HG03442 (cell line): ENCODE measurements around the gene UBA6.
"Not testable (repeated sequence)": the region's sequence is repeated elsewhere in the genome, so short reads cannot be mapped to it uniquely, and the experiment has no call there.

Experiments used
- ATAC-seq: cut with Tn5 transposase; IDR thresholded peaks from one replicate; pipeline ENCODE4 v1.9.1; 2021; ENCODE audit warnings: mild to moderate bottlenecking, moderate library complexity; ENCODE audit not compliant: unreplicated experiment

The UBA6 gene

GRCh38 chr4:67714248-67714583 lies 13.3 kb upstream of the UBA6 start:
- peak; percentile 78 for ATAC-seq

DNA sequence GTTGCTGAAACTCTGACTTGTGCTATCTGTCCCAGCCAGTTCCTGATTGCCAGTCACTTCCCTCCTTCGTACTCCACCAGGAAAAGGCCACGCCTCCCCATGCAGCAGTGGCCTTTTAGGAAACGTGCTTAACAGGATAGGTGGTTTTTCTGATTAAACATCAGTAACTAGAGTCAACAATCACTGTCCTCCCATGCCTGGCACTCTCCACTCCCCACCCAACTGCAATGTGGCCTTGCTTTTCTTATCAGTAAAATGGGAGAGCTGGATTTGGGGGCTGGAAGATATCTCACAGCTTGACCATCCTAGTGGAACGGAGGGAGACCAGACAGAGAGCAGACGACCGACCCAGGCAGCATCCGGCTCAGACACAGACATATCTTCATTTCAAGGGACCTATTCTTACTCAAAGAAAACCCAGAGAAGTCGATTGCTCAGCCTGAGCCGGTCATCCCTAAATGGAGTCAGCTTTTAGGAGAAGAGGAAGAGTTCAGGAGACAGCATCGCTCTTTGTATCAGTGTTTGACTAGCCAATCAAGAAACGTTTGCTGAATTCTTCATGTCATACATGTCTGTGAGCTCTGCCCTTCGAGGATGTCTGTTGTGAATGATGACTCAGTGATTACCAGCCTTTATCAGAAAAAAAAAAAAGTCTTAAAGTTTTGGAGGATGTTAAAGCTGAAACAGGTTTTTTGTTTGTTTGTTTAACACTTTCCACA lies 12.7 kb upstream of the UBA6 start:
- ATAC-seq: no peak

- ATAC-seq: no peak
Measured at GRCh38 chr4:67712650-67713528, 11.9 kb upstream of the UBA6 start.

DNA sequence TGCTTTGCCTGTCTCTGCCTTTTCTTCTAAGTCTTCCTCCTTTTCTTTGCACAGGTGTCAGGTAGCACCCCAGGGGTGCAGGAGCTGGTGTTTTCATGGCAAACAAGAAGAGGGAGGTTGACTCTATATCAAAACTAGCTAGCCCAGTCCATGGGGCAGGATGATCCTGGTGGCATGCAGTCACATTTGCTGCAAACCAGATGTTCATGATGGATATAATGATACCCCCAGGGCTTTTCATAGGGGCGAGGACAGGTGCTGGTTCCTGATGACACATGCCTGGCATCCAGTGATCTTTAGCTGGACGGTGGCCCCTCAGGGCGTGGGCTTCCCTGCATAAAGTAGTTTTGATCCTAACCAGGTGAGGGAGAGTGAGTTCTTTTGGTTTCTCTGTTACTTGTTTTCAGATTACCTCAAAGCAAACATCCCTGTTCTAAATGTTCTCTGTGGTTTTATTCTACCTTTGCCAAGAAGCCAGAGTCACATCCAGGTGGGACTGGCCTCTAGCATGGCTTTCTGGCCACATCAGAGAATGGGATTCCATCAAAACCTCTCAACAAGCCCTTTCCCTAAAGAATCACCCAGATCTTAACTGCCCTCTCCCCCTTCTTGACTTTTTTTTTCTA lies 11.2 kb upstream of the UBA6 start:
- no peak for ATAC-seq

DNA sequence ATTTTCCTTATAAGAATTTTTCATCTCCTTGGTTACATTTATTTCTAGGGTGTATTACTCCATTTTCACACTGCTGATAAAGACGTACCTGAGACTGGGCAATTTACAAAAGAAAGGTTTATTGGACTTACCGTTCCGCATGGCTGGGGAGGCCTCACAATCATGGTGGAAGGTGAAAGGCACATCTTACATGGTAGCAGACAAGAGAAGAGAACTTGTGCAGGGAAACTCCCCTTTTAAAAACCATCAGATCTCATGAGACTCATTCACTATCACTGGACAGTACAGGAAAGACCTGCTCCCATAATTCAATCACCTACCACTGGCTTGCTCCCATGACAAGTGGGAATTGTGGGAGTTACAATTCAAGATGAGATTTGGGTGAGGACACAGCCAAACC lies 5.7 kb upstream of the UBA6 start:
- not testable (repeated sequence) for ATAC-seq

GRCh38 chr4:67704843-67705242 lies 3.9 kb upstream of the UBA6 start:
- ATAC-seq: no peak

- no peak for ATAC-seq
Measured at GRCh38 chr4:67702166-67702565, 1.2 kb upstream of the UBA6 start.

DNA sequence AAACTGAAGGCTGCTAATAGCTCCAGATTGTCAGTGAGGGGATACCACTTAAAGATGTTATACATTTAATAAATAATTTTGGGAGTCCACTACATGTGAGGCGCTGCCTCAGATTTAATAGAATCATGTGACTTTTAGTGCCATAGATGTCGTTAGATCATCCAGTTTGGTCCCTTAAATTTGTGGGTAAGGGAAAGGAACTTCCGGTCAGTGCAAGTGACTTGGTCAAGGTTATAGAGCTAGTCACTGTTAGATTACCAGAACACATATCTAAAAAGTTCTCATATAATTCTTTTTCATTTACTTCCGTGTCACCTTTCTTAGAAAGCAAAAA lies 529 bp upstream of the UBA6 start:
- ATAC-seq: no peak

GRCh38 chr4:67700116-67700737 lies 728 bp downstream of the UBA6 start:
- peak; percentile 17 for ATAC-seq

- ATAC-seq: no peak
Measured at GRCh38 chr4:67699603-67700002, 1.4 kb downstream of the UBA6 start.

GRCh38 chr4:67697860-67698687 lies 2.9 kb downstream of the UBA6 start:
- no peak for ATAC-seq

- no peak for ATAC-seq
Measured at GRCh38 chr4:67696061-67696460, 4.9 kb downstream of the UBA6 start.

DNA sequence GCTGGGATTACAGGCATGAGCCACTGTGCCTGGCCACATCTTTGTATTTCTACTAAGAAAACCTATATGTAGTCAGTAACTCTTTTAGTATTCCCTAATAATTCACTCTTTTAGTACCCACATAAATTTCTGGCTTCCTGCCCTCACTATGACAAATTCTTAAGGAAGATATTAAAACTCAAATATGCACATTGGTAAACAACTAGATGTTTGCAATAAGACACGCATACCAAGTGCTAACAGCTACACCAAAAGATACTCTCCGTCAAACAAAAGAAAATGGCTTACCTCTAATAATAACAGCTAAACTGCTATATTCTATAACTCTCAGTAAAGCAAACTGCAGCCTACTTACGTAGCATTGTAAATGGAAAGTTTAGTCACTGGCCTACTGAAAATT lies 6.3 kb downstream of the UBA6 start:
- no peak for ATAC-seq

- ATAC-seq: no peak
Measured at GRCh38 chr4:67691328-67691727, 9.6 kb downstream of the UBA6 start.

DNA sequence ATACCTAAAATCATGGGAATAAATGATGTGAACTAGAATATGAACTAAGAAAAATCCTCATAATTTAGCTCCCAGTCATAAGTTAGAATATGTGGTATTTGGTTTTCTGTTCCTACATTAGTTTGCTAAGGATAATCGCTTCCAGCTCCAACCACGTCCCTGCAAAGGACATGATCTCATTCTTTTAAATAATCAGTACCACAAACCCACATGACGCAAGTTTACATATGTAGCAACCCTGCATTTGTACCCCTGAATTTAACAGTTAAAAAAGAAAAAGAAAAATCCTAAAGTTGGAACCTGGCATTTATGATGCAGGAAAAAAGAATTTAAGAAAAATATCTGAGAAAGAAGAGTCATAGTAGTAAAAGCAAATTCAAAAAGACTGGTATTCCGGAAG lies 13.3 kb downstream of the UBA6 start:
- no peak for ATAC-seq

DNA sequence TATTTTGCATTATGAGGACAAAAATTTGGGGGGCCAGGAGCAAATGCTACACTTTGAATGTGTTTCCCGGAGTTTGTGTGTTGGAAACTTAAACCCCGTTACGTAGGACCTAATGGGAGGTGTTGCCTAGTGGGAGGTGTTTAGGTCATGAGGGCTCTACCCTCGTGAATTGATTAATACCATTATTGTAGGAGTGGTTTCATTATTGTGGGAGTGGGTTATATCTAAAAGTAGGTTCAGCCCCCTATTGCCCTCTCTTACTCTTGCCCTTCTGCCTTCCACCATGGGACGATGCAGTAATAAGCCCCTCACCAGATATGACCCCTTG lies 15.5 kb downstream of the UBA6 start:
- no peak for ATAC-seq

DNA sequence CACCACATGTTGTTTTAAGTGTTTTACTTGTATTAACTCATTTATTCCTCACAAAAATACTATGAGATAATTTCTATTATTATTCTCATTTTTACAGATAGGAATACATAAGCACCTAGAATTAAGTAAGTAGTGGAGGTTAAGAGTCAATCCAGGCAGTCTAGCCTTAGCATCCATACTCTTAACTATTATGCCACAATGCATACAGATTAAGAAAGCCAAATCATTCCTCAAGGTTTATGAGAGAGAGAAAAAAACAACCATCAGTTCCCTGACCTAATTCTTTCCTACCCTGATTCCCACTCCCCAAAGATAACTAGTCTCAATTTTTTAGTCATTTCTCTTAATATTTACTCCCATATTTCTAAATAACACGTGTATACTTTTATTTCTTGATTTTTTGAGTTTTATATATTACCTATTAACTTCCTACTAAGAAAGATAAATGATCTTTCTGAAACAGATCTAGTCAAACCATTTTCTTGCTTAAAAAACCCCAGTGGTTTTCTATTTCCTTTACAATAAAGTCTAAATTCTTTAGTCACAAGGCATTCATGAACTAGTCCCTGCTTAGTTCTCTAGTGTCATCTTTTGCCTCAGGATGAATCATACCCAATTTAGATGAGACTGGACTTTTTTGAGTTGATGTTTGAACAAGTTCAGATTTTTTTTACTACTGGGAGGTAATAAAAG lies 16.0 kb downstream of the UBA6 start:
- no peak for ATAC-seq

- no peak for ATAC-seq
Measured at GRCh38 chr4:67682266-67682665, 18.7 kb downstream of the UBA6 start.

GRCh38 chr4:67680581-67681222 lies 20.3 kb downstream of the UBA6 start:
- ATAC-seq: no peak

DNA sequence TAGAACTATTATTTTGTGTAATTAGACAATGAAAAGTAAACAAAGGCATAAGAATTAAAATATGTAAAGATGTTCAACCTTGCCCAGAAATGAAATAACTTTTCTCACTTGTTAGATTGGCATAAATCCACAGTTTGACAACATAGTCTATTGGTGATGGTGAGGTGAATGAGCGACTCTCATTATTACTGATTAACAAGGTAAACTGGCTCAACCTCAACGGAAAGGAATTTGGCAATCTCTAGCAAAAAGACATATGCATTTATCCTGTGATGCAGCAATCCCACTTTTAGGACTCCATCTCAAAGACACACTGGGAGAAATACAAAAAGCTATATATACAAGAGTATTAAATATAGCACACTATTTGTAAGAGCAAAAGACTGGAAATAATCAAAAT lies 22.3 kb downstream of the UBA6 start:
- no peak for ATAC-seq
